H54 (cell line): ENCODE data around the gene JAZF1.
"Not testable (repeated sequence)": the region's sequence is repeated elsewhere in the genome, so short reads cannot be mapped to it uniquely, and the experiment has no call there.

Source experiments
- DNase-seq: peaks from one replicate; pipeline ENCODE4 v3.0.0; 2011; ENCODE audit warnings: low spot score, mixed read lengths; ENCODE audit not compliant: insufficient read length
- FAIRE-seq: peaks from 3 replicates; lab custom pipeline; 2011; peaks lifted over from hg19 to GRCh38; lab: Jason Lieb, UNC
- POLR2A ChIP-seq: IDR thresholded peaks from 2 replicates; pipeline ENCODE4 v1.6.1; 2011; ENCODE audit warnings: low read depth, mild to moderate bottlenecking, low read length

Gene JAZF1

GRCh38 chr7:27871086-27871485 is 309.5 kb downstream of the JAZF1 start:
- FAIRE-seq (no peak), DNase-seq (no peak)
- TF ChIP-seq POLR2A = no peak

GRCh38 chr7:27870595-27870994 is 310.0 kb downstream of the JAZF1 start:
- FAIRE-seq = no peak
- no peak for DNase-seq
- no peak for TF ChIP-seq POLR2A

GRCh38 chr7:27869056-27869455 is 311.5 kb downstream of the JAZF1 start:
- FAIRE-seq (no peak), DNase-seq (no peak)
- no peak for TF ChIP-seq POLR2A

- DNase-seq = no peak
- TF ChIP-seq POLR2A = no peak
- FAIRE-seq = no peak
These were observed 312.5 kb downstream of the JAZF1 start for GRCh38 chr7:27868131-27868550.

GRCh38 chr7:27866828-27867672 is 313.5 kb downstream of the JAZF1 start:
- no peak for FAIRE-seq
- TF ChIP-seq POLR2A = no peak
- DNase-seq = no peak

- TF ChIP-seq POLR2A = no peak
- DNase-seq = no peak
- no peak for FAIRE-seq
These were observed 314.3 kb downstream of the JAZF1 start for GRCh38 chr7:27866256-27866655.

GRCh38 chr7:27863880-27864279 is 316.7 kb downstream of the JAZF1 start:
- DNase-seq = peak; percentile 96
- TF ChIP-seq POLR2A = no peak
- FAIRE-seq = peak; percentile 43

GRCh38 chr7:27861747-27862146 is 318.8 kb downstream of the JAZF1 start:
- no peak for FAIRE-seq
- TF ChIP-seq POLR2A = no peak
- no peak for DNase-seq

GRCh38 chr7:27860800-27861199 is 319.8 kb downstream of the JAZF1 start:
- no peak for FAIRE-seq
- no peak for TF ChIP-seq POLR2A

GRCh38 chr7:27856703-27857485 is 323.7 kb downstream of the JAZF1 start:
- not testable (repeated sequence) for FAIRE-seq

More at GRCh38 chr7:27860800-27861199, 319.8 kb downstream of the JAZF1 start:
- no peak for DNase-seq

GRCh38 chr7:27850531-27850930 is 330.1 kb downstream of the JAZF1 start:
- FAIRE-seq = no peak
- no peak for DNase-seq
- no peak for TF ChIP-seq POLR2A

More at GRCh38 chr7:27856703-27857485, 323.7 kb downstream of the JAZF1 start:
- DNase-seq = not testable (repeated sequence)

- DNase-seq = no peak
- no peak for FAIRE-seq
- TF ChIP-seq POLR2A = no peak
These were observed 334.2 kb downstream of the JAZF1 start for GRCh38 chr7:27846388-27846787.

- FAIRE-seq (no peak), DNase-seq (no peak)
- no peak for TF ChIP-seq POLR2A
These were observed 336.9 kb downstream of the JAZF1 start for GRCh38 chr7:27843584-27844305.

GRCh38 chr7:27842851-27843250 is 337.7 kb downstream of the JAZF1 start:
- TF ChIP-seq POLR2A = no peak
- no peak for FAIRE-seq
- no peak for DNase-seq
